ENCODE results near the gene SRRM5. TPM values are rescaled to one million over a fixed set of nuclear protein-coding genes. Genes with fewer than 3 reads are reported as not detected.

The SRRM5 gene
- total and polyA plus RNA-seq, 2 of the 13 experiments (the other 11 are each of a cell fraction or from before 2014, with no cell fraction given), result 0.11 to 0.16 TPM

DNA sequence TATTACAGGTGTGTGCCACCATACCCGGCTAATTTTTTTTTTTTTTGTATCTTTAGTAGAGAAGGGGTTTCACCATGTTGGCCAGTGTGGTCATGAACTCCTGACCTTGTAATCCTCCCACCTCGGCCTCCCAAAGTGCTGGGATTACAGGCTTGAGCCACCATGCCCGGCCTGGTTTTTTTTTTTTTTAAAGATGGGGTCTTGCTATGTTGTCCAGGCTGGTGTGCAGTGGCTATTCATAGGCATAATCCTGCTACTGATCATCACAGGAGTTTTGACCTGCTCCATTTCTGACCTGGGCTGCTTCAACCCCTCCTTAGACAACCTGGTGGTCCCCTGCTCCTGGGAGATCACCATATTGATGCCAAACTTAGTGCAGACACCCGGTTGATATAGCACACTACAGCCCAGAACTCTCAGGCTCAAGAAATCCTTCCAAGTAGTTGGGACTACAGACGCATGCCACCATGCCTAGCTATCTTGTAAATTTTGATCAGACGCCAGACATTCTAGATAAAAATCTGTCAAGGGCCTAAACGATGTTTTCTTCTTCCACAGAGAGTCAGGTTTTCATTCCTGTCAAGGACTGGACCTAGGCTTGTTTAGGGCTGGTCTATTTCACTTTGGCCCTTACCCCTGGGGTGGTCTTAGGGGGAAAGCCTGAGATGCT is 48.5 kb downstream of the SRRM5 start:
- Histone ChIP-seq H3K79me2 (ENCODE audit: insufficient read depth, low read length) (no peaks in the 10 kb centered on the region), H3K4me1 (ENCODE audit: insufficient read depth, low read length) (no peaks in the 10 kb centered on the region), H3K36me3 (replicated peaks in 1 of 2; ENCODE audit: control insufficient read depth in 1 of 2, insufficient read depth in 2 of 2, low read length in 2 of 2) (no peaks in the 10 kb centered on the region), H2AFZ (ENCODE audit: low read length) (no peak overlapping the region), H3K9ac (ENCODE audit: insufficient read depth, low read depth, low read length) (no peak overlapping the region), H3K27ac (ENCODE audit: extremely low read length, insufficient read depth, low read length) (no peak overlapping the region), H3K27me3 (ENCODE audit: control insufficient read depth in 1 of 2, insufficient read depth in 2 of 2, low read length in 2 of 2) (no peaks in the 10 kb centered on the region; a peak in 1 of 5 replicates), H3K9me3 (ENCODE audit: low read length) (no peaks in the 10 kb centered on the region), H3K4me3 (replicated peaks in 1 of 3; ENCODE audit: insufficient read depth in 1 of 3, low read depth in 2 of 3, low read length in 3 of 3) (no peak overlapping the region), H4K20me1 (ENCODE audit: insufficient read depth, low read length) (no peaks in the 10 kb centered on the region), H3K4me2 (ENCODE audit: low read depth, low read length) (no peak overlapping the region)
- POLR2A ChIA-PET, result no interaction called here
- DNase-seq (ENCODE audit: low spot score), result no peak
- intact Hi-C loops (cut with micrococcal nuclease; ENCODE audit: unreplicated experiment) (loop anchor here (10.0 kb wide), 1 partner anchor 104 kb away; no protein-coding TSS in a partner anchor), in situ Hi-C loops (cut with HindIII; ENCODE audit: extremely low pct_ligation_motif_present, low pct_unique_long_range_greater_than_20kb) (no loop called here)
- no peak for FAIRE-seq
- WGBS (ENCODE audit: low lambda C conversion rate), result 78% methylated on average over 7 of the region's 7 CpGs
- BruUV-seq (replicated peaks), result no TSS peak
- TF ChIP-seq ZNF282 (IDR thresholded peaks at IDR 0.05; ENCODE audit: partially characterized antibody) (no peak), CC2D1A (CRISPR knock-in tag; IDR thresholded peaks at IDR 0.05) (no peak), DNMT3B (CRISPR knock-in tag; conservative IDR thresholded peaks at IDR 0.05) (no peak), FOXJ3 (CRISPR knock-in tag; IDR thresholded peaks at IDR 0.05; ENCODE audit: borderline replicate concordance) (no peak), ZFP36L2 (CRISPR knock-in tag; IDR thresholded peaks at IDR 0.05) (no peak)
- no peak for ATAC-seq
- CTCF ChIA-PET (ENCODE audit: low intra/inter-chr PET ratio, low total read pairs), result no interaction called here

DNA sequence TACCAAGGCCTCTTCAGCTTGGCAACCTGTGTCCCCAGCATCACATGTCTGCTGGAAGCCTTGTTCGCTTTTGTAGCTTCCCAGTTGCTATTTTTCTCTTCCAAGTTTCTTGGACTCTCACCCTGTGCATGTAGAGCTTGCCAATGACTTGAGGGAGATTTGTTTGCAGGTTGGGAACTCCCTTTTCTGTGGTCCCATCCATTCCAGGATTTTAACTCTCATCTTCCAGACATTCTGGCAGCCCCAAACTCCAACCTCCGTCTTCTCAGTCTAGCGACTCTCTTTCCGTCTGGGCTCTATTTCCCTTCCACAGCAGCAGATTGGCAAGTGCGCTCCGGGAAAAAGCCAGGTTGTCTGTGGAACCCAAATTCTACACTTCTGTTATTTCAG is 49.1 kb downstream of the SRRM5 start:
- ChIA-PET POLR2A (no interaction called here), CTCF (ENCODE audit: low intra/inter-chr PET ratio, low total read pairs) (no interaction called here)
- no peak overlapping the region for H2AFZ ChIP-seq (ENCODE audit: low read length)
- no peaks in the 10 kb centered on the region for H3K79me2 ChIP-seq (ENCODE audit: insufficient read depth, low read length)
- H4K20me1 ChIP-seq (ENCODE audit: insufficient read depth, low read length), result no peaks in the 10 kb centered on the region
- WGBS (ENCODE audit: low lambda C conversion rate), result 92% methylated on average over 6 of the region's 6 CpGs
- no TSS peak for BruUV-seq (replicated peaks)
- no peaks in the 10 kb centered on the region; a peak in 1 of 5 replicates for H3K27me3 ChIP-seq (ENCODE audit: control insufficient read depth in 1 of 2, insufficient read depth in 2 of 2, low read length in 2 of 2)
- no peak overlapping the region for H3K27ac ChIP-seq (ENCODE audit: extremely low read length, insufficient read depth, low read length)
- no peak overlapping the region for H3K4me2 ChIP-seq (ENCODE audit: low read depth, low read length)
- in situ Hi-C loops (cut with HindIII; ENCODE audit: extremely low pct_ligation_motif_present, low pct_unique_long_range_greater_than_20kb) (no loop called here), intact Hi-C loops (cut with micrococcal nuclease; ENCODE audit: unreplicated experiment) (loop anchor here (10.0 kb wide), 1 partner anchor 104 kb away; no protein-coding TSS in a partner anchor)
- H3K4me1 ChIP-seq (ENCODE audit: insufficient read depth, low read length), result no peaks in the 10 kb centered on the region
- FAIRE-seq (no peak), ATAC-seq (no peak), DNase-seq (ENCODE audit: low spot score) (no peak)
- no peak overlapping the region for H3K9ac ChIP-seq (ENCODE audit: insufficient read depth, low read depth, low read length)
- no peaks in the 10 kb centered on the region for H3K9me3 ChIP-seq (ENCODE audit: low read length)
- H3K36me3 ChIP-seq (replicated peaks in 1 of 2; ENCODE audit: control insufficient read depth in 1 of 2, insufficient read depth in 2 of 2, low read length in 2 of 2), result no peaks in the 10 kb centered on the region
- no peak overlapping the region for H3K4me3 ChIP-seq (replicated peaks in 1 of 3; ENCODE audit: insufficient read depth in 1 of 3, low read depth in 2 of 3, low read length in 3 of 3)
- TF ChIP-seq ZBTB7B (CRISPR knock-in tag; IDR thresholded peaks at IDR 0.05) (no peak), KLF11 (CRISPR knock-in tag; IDR thresholded peaks at IDR 0.05) (no peak), ZNF235 (CRISPR knock-in tag; IDR thresholded peaks at IDR 0.05; ENCODE audit: borderline replicate concordance) (no peak), ZNF775 (CRISPR knock-in tag; IDR thresholded peaks at IDR 0.05; ENCODE audit: borderline replicate concordance) (no peak), ZNF720 (CRISPR knock-in tag; IDR thresholded peaks at IDR 0.05) (no peak), IKZF4 (CRISPR knock-in tag; IDR thresholded peaks at IDR 0.05; ENCODE audit: borderline replicate concordance, low read depth, not compliant biosample characterization) (no peak), CCDC6 (CRISPR knock-in tag; IDR thresholded peaks at IDR 0.05) (no peak)
- TF ChIP-seq, protein P1, sequence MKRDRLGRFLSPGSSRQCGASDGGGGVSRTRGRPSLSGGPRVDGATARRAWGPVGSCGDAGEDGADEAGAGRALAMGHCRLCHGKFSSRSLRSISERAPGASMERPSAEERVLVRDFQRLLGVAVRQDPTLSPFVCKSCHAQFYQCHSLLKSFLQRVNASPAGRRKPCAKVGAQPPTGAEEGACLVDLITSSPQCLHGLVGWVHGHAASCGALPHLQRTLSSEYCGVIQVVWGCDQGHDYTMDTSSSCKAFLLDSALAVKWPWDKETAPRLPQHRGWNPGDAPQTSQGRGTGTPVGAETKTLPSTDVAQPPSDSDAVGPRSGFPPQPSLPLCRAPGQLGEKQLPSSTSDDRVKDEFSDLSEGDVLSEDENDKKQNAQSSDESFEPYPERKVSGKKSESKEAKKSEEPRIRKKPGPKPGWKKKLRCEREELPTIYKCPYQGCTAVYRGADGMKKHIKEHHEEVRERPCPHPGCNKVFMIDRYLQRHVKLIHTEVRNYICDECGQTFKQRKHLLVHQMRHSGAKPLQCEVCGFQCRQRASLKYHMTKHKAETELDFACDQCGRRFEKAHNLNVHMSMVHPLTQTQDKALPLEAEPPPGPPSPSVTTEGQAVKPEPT (CRISPR knock-in tag; IDR thresholded peaks at IDR 0.05; ENCODE audit: low read depth), result no peak
- TF ChIP-seq, protein P2, sequence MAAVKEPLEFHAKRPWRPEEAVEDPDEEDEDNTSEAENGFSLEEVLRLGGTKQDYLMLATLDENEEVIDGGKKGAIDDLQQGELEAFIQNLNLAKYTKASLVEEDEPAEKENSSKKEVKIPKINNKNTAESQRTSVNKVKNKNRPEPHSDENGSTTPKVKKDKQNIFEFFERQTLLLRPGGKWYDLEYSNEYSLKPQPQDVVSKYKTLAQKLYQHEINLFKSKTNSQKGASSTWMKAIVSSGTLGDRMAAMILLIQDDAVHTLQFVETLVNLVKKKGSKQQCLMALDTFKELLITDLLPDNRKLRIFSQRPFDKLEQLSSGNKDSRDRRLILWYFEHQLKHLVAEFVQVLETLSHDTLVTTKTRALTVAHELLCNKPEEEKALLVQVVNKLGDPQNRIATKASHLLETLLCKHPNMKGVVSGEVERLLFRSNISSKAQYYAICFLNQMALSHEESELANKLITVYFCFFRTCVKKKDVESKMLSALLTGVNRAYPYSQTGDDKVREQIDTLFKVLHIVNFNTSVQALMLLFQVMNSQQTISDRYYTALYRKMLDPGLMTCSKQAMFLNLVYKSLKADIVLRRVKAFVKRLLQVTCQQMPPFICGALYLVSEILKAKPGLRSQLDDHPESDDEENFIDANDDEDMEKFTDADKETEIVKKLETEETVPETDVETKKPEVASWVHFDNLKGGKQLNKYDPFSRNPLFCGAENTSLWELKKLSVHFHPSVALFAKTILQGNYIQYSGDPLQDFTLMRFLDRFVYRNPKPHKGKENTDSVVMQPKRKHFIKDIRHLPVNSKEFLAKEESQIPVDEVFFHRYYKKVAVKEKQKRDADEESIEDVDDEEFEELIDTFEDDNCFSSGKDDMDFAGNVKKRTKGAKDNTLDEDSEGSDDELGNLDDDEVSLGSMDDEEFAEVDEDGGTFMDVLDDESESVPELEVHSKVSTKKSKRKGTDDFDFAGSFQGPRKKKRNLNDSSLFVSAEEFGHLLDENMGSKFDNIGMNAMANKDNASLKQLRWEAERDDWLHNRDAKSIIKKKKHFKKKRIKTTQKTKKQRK (IDR thresholded peaks at IDR 0.05; ENCODE audit: low read length), result no peak

All from HepG2 (cell line).